ENCODE data around the gene MIPOL1.

GRCh38 chr14:37284760-37285159 is 87.0 kb downstream of the MIPOL1 start:
- TF ChIP-seq CTCF (IDR thresholded peaks at IDR 0.05; ENCODE audit: low read depth, low read length) (no peak), MYC (IDR thresholded peaks at IDR 0.05; ENCODE audit: low read depth, low read length) (no peak), POLR2A (IDR thresholded peaks at IDR 0.05; ENCODE audit: extremely low read depth, insufficient read length) (no peak), MAX (IDR thresholded peaks at IDR 0.05; ENCODE audit: low read depth, low read length) (no peak)
